Natural killer cell treated with Interleukin-12 subunit alpha and Interleukin-12 subunit beta and Interleukin-15 and Interleukin-18, amount 100 ng/mL, for 72 hours (primary cell): ENCODE data around the gene RERE. TPM values are rescaled to one million over a fixed set of nuclear protein-coding genes. Genes with fewer than 3 reads are reported as not detected.
A peak's percentile ranks its signal among the peaks of the same experiment; 100 is the strongest.

Experiments used
- ATAC-seq, 2 donors: fragments of 150-1000 bp; cut with Tn5 transposase in 1 of 2; sonication (Bioruptor Pico), chemical (Tn5 transposase) in 1 of 2; 2 replicates each; pipeline ENCODE4 v1.10.0; 2021
- DNase-seq: peaks from one replicate; pipeline ENCODE4 v3.0.0; 2022; ENCODE audit warnings: low spot score
- H3K27ac Mint-ChIP-seq, 2 donors: 1 replicate in 1 of 2; 2 replicates in 1 of 2; pipeline ENCODE4 v1.8.0; 2022; ENCODE audit warnings: mixed read lengths in 2 of 2, mild to moderate bottlenecking in 1 of 2, moderate library complexity in 1 of 2
- H3K27me3 Mint-ChIP-seq, 2 donors: 1 replicate in 1 of 2; 2 replicates in 1 of 2; pipeline ENCODE4 v1.8.0; 2022; ENCODE audit warnings: mixed read lengths in 2 of 2
- H3K36me3 Mint-ChIP-seq: one replicate; pipeline ENCODE4 v1.8.0; 2022; ENCODE audit warnings: mixed read lengths
- H3K4me1 Mint-ChIP-seq, 2 donors: 1 replicate in 1 of 2; 2 replicates in 1 of 2; pipeline ENCODE4 v1.8.0; 2022; ENCODE audit warnings: low read depth in 2 of 2, mixed read lengths in 2 of 2, mild to moderate bottlenecking in 1 of 2
- H3K4me3 Mint-ChIP-seq: one replicate; pipeline ENCODE4 v1.8.0; 2022; ENCODE audit warnings: mixed read lengths
- H3K9me3 Mint-ChIP-seq: 2 replicates; pipeline ENCODE4 v1.8.0; 2022; ENCODE audit warnings: mixed read lengths
- total RNA-seq, 2 donors: library from RNA; stranded (reverse); gene quantifications; one replicate each; pipeline ENCODE4 v1.2.3, GENCODE V29; 2022

RERE gene
- total RNA-seq, 2 donors from 2014 or later = 38.2 to 72.4 TPM

- no peaks in the 10 kb centered on the region for H3K36me3 Mint-ChIP-seq
- no peaks in the 10 kb centered on the region for H3K9me3 Mint-ChIP-seq
- no peak for DNase-seq
- peaks cover 52 to 59% of the 10 kb centered on the region in 2 donors for H3K4me1 Mint-ChIP-seq
- no peak overlapping the region for H3K4me3 Mint-ChIP-seq
- ATAC-seq = no peak
- H3K27me3 Mint-ChIP-seq = peaks cover 0 to 9% of the 10 kb centered on the region in 2 donors
- H3K27ac Mint-ChIP-seq = peak overlapping the region in 1 of 2 donors; percentile 75
Observed at GRCh38 chr1:8425781-8426161, 391.7 kb downstream of the RERE start.

- Mint-ChIP-seq H3K4me1 (peaks cover 47 to 54% of the 10 kb centered on the region in 2 donors), H3K27ac (peak overlapping the region; percentile 75 to 92), H3K4me3 (peak overlapping the region; percentile 94), H3K27me3 (peaks cover 0 to 9% of the 10 kb centered on the region in 2 donors), H3K9me3 (no peaks in the 10 kb centered on the region), H3K36me3 (no peaks in the 10 kb centered on the region)
- ATAC-seq (no peak), DNase-seq (no peak)
Observed at GRCh38 chr1:8425150-8425780, 392.2 kb downstream of the RERE start.

DNA sequence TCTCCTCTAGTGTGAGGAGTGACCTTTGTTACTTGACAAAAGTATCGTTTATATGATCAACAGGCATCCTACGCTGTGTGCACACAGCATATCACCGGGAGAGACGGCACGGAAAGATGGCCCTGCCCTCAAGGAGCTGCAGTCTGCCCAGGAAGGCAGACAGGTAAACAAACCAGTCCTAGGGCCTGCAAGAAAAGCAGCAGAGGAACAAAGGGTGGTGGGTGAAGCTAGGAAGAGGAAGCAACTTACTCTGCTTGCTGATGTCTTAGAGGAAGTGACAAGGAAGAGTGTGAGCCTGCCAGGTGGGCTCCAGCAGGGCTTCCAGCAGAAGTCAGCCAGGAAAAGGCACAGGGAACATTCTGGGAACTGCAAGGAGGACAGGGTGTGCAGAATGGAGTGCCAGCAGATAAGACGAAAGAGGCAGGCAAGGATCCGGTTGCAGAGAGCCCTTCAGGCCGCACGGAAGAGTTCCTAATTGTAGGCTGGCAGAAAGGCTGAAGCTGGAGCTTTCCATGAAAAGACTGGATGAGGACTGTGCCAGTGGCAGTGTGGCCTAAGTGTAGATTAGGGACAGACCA is 392.8 kb downstream of the RERE start:
- H3K9me3 Mint-ChIP-seq = no peaks in the 10 kb centered on the region
- peaks cover 0 to 7% of the 10 kb centered on the region in 2 donors for H3K27me3 Mint-ChIP-seq
- H3K27ac Mint-ChIP-seq = peak overlapping the region; percentile 75 to 92
- no peaks in the 10 kb centered on the region for H3K36me3 Mint-ChIP-seq
- H3K4me3 Mint-ChIP-seq = peak overlapping the region; percentile 94
- DNase-seq = no peak
- H3K4me1 Mint-ChIP-seq = peaks cover 46 to 48% of the 10 kb centered on the region in 2 donors
- ATAC-seq = peak in 1 of 2 donors; percentile 35

DNA sequence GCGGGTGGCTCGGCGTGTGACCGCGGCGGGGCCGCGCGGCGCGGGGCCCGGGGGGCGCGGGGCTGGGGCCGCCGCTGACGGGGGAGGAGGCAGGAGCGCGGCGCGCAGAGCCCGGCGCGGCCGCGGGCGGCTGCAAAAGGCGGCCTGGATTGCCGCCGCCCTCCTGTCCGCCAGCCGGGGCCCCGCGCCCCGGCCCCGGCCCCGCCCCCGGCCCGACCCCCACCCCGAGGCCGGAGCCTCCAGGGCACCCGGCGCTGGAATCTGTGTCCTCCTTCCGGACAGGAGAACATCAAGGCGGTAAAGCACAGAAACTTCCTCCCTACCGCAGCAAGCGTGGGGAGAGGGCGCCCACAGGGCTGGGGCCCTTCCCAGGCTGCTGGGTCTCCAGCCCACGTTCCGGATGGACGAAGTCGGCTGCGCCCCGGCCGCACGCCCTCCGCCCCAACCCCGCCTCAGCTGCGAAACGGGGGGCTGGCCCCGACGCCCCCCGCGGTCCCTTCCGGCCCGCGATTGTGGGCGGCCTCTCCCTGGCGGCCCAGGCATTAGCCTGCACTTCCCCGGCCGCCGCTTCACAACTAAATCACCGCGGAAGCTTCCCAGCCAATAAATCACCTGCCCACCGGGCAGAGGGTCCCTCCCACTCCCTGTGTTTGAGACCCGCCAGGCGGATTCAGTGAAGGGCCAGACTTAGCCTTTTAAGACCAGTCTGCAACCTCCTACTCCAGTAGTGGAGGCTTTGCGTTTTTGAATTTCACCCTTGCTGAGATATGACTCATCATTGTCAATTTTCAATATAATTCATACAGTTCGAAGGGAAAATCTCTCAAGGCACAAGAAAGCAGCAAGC is 393.5 kb downstream of the RERE start:
- DNase-seq (no peak), ATAC-seq (peak; percentile 64 to 71)
- Mint-ChIP-seq H3K9me3 (no peaks in the 10 kb centered on the region), H3K4me1 (peaks cover 42 to 46% of the 10 kb centered on the region in 2 donors), H3K27ac (peak overlapping the region; percentile 75 to 92), H3K4me3 (peak overlapping the region; percentile 94), H3K27me3 (peaks cover 0 to 7% of the 10 kb centered on the region in 2 donors), H3K36me3 (no peaks in the 10 kb centered on the region)

DNA sequence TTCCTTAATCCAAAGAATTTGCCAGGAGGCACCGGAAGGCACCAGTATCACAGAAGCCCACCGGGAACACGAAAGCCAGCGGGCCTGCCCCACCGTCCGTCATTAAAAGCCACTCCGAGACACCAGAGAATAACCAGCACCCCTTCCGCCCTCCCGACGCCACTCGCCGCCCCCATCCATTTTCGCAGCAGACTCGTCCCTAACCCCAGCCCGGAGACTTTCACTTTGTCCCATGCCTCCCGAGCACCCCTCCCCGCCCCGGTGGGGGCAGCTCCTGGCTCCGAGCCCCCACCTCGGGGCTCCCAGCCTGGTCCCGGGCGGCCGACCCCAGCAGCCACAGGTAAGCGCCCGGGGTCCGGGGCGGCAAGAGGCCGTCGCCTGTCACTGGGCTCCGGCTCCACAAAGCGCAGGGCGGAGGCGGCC is 394.2 kb downstream of the RERE start:
- peak; percentile 48 to 54 for ATAC-seq

DNA sequence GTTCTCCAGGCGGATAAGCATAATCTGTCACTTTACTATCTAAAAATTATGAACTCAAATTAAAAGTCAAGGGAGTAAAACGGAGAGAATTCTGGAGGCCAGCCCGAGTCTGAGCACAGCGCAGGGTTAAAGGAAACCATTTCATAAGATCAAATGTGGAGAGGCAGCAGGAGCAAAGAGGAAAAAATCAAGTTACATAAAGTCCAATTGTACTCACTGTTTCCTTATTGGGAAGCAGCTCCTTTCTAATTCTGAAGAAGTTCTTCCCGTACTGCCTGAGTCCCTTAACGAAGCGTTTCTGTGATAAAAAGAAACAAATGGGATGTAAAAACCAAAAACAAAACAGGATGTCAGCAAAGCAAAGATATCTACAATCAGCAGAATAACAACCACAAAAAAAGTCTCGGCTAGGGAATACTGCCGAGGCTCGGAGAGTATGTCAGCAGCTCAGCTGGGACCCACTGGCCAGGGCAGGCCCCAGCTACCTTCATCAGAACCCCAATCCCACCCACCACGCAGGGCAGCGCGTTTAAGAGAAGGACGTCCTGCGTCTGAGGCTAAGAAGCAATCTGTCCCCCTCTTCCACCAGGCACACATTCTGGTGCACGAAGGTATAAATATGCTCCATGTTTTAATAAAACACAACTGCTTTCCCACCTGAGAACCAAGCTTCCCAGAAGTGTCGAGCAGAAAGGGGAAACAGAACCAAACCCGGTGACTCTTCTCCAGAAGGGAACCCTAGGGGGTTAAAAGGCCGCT is 394.8 kb downstream of the RERE start:
- ATAC-seq = no peak
- Mint-ChIP-seq H3K4me3 (no peak overlapping the region), H3K27ac (no peak overlapping the region), H3K9me3 (no peaks in the 10 kb centered on the region), H3K4me1 (peaks cover 39 to 48% of the 10 kb centered on the region in 2 donors), H3K27me3 (peaks cover 0 to 8% of the 10 kb centered on the region in 2 donors), H3K36me3 (peaks cover 5% of the 10 kb centered on the region)
- no peak for DNase-seq

More for the DNA sequence above, 394.2 kb downstream of the RERE start:
- no peaks in the 10 kb centered on the region for H3K9me3 Mint-ChIP-seq
- no peak overlapping the region for H3K4me3 Mint-ChIP-seq
- peaks cover 0 to 8% of the 10 kb centered on the region in 2 donors for H3K27me3 Mint-ChIP-seq
- peaks cover 40 to 49% of the 10 kb centered on the region in 2 donors for H3K4me1 Mint-ChIP-seq
- peaks cover 3% of the 10 kb centered on the region for H3K36me3 Mint-ChIP-seq
- H3K27ac Mint-ChIP-seq = no peak overlapping the region
- DNase-seq = no peak

DNA sequence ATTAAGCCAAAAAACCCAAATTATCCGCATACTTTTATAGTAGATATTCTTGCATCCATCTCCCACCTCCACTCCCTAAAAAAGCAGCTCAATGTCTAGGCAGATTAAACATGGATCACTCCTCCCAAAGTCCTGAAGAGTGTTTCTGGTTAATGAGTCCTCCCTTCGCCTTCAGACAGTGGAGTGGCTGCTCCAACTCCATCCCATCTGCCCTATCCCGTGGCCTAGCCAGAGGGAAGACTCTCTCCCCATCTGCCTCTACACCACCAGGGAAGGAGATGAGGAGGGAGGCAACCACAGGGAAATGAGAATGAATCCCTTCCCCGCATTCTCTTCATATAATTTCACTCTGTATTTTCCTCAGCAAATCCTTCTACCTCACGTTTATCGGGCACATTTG is 395.7 kb downstream of the RERE start:
- peaks cover 0 to 8% of the 10 kb centered on the region in 2 donors for H3K27me3 Mint-ChIP-seq
- H3K27ac Mint-ChIP-seq = no peak overlapping the region
- DNase-seq (no peak), ATAC-seq (no peak)
- no peak overlapping the region for H3K4me3 Mint-ChIP-seq
- peaks cover 5% of the 10 kb centered on the region for H3K36me3 Mint-ChIP-seq
- peaks cover 33 to 41% of the 10 kb centered on the region in 2 donors for H3K4me1 Mint-ChIP-seq
- H3K9me3 Mint-ChIP-seq = no peaks in the 10 kb centered on the region

DNA sequence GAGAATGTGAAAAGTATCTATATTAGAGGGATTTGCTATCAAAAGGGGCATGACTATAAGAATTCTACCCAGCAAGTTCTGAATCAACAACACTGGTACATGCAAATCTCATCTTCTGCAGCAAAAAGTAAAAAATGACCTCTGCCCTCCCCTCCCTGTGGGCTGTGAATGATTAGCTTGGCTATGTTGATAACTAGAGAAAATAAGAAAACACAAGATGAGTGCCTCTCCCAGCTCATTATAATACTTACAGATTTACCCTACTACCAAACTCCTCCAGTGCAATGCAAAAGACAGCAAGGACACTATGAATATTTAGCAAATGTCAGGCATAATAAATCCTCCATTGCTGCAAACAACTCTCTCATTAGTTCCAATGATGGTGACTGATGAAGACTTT is 397.1 kb downstream of the RERE start:
- Mint-ChIP-seq H3K4me1 (peaks cover 22 to 38% of the 10 kb centered on the region in 2 donors), H3K9me3 (no peaks in the 10 kb centered on the region), H3K36me3 (peaks cover 5% of the 10 kb centered on the region), H3K27ac (no peak overlapping the region), H3K4me3 (no peak overlapping the region), H3K27me3 (peaks cover 0 to 8% of the 10 kb centered on the region in 2 donors)
- ATAC-seq (no peak), DNase-seq (no peak)

DNA sequence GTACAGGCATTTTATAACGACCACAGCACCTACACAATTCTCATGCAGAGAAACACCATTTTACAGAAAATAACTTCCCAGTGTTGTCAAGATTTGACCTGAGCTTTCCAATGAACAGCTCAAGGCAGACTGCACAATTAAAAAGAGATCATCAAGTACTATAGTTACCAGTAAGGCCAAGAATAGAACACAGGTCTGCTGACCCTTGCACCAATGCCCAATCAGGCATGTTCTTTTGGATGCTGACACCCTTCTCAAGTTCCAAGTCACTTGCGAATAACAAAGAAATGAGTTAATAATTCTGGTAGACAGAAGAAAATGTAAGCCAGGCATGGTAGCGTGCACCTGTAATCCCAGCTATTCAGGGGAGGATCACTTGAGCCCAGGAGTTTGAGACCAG is 397.6 kb downstream of the RERE start:
- no peaks in the 10 kb centered on the region for H3K9me3 Mint-ChIP-seq
- peaks cover 18 to 34% of the 10 kb centered on the region in 2 donors for H3K4me1 Mint-ChIP-seq
- no peak overlapping the region for H3K27ac Mint-ChIP-seq
- H3K27me3 Mint-ChIP-seq = peaks cover 0 to 8% of the 10 kb centered on the region in 2 donors
- ATAC-seq = no peak
- no peak for DNase-seq
- peaks cover 5% of the 10 kb centered on the region for H3K36me3 Mint-ChIP-seq
- no peak overlapping the region for H3K4me3 Mint-ChIP-seq

GRCh38 chr1:8419172-8419571 is 398.3 kb downstream of the RERE start:
- Mint-ChIP-seq H3K36me3 (peaks cover 5% of the 10 kb centered on the region), H3K27me3 (peaks cover 0 to 2% of the 10 kb centered on the region in 2 donors), H3K9me3 (no peaks in the 10 kb centered on the region), H3K27ac (no peak overlapping the region), H3K4me1 (peaks cover 11 to 27% of the 10 kb centered on the region in 2 donors), H3K4me3 (no peak overlapping the region)
- ATAC-seq = no peak
- no peak for DNase-seq

DNA sequence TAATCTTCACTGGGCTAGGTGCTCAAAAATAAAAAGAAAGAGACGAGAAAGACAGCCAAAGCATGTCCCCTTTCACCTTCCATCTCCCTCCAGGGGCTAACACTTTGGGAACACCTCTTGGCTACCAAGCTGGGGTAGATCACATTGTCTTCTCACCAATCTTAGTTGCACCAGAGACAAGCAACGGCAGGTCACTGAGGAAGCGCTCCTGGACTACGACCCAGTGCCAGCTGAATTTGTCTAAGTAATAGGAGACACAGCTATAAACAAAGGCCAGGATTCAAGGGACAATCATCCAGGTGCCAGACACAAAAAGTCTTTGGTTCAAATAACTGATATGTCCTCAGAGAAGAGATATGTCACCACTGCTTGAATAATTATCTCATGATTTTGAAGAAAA is 399.1 kb downstream of the RERE start:
- Mint-ChIP-seq H3K9me3 (no peaks in the 10 kb centered on the region), H3K36me3 (peaks cover 5% of the 10 kb centered on the region), H3K27ac (no peak overlapping the region), H3K4me3 (no peak overlapping the region), H3K4me1 (peaks cover 9 to 25% of the 10 kb centered on the region in 2 donors), H3K27me3 (peaks cover 0 to 2% of the 10 kb centered on the region in 2 donors)
- no peak for DNase-seq
- no peak for ATAC-seq

GRCh38 chr1:8417625-8418024 is 399.8 kb downstream of the RERE start:
- Mint-ChIP-seq H3K9me3 (no peaks in the 10 kb centered on the region), H3K4me1 (peaks cover 7 to 25% of the 10 kb centered on the region in 2 donors), H3K36me3 (peaks cover 5% of the 10 kb centered on the region), H3K27me3 (peaks cover 0 to 2% of the 10 kb centered on the region in 2 donors), H3K4me3 (no peak overlapping the region), H3K27ac (no peak overlapping the region)
- DNase-seq (no peak), ATAC-seq (no peak)

DNA sequence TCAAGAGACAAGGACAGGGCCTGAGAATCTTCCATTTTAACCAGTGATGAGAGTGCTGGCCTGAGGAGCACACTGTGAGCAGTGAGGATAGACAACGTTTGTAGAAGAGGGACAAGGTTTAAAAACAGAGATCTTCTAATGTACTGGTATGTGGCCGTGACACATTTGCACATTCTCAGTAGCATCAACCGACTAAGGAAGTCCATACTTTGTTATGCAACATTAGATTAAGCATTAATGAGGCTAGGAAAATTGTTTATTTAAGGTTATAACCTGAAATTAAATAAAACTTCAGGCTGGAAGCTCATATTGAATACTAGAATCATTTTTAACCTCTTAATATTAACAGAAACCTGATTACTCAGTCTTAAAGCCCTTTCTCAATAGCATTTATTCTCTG is 400.6 kb downstream of the RERE start:
- Mint-ChIP-seq H3K27ac (no peak overlapping the region), H3K36me3 (peaks cover 5% of the 10 kb centered on the region), H3K27me3 (peaks cover 0 to 2% of the 10 kb centered on the region in 2 donors), H3K4me1 (peaks cover 7 to 25% of the 10 kb centered on the region in 2 donors), H3K9me3 (no peaks in the 10 kb centered on the region), H3K4me3 (no peak overlapping the region)
- no peak for ATAC-seq
- no peak for DNase-seq
